K562 (cell line): ENCODE measurements around the gene LYPD6B. TPM values are rescaled to one million over a fixed set of nuclear protein-coding genes. Genes with fewer than 3 reads are reported as not detected.

ENCODE experiments used
- ATAC-seq: fragments of 200-7000 bp; cut with Tn5 transposase; 3 replicates; pipeline ENCODE4 v1.9.1; 2020; ENCODE audit warnings: moderate library complexity
- BruUV-seq: library from RNA; stranded (reverse); fragments of 400-500 nt; replicated peaks from 2 replicates; lab custom pipeline; 2021; lab: Mats Ljungman, UMichigan
- CTCF ChIA-PET: fragments of 300-600 bp; formaldehyde crosslinking; extraction: SDS; loops from one replicate; lab custom pipeline; 2021; ENCODE audit warnings: low intra/inter-chr PET ratio; lab: Yijun Ruan, JAX
- POLR2A ChIA-PET: fragments of 300-600, 350-650 bp; sonication (Branson Sonifier 250); formaldehyde crosslinking; extraction: SDS; loops from one replicate; lab custom pipeline; 2021; ENCODE audit warnings: antibody characterized with exemption, inconsistent platforms; lab: Yijun Ruan, JAX
- DNase-seq, 4 experiments: peaks; one replicate each; pipeline versions ENCODE4 v3.0.0 to v3.0.0-alpha.2; 2011 to 2018; ENCODE audit warnings: low spot score in 3 of 4, mixed read lengths in 3 of 4; ENCODE audit errors: extremely low read depth in 1 of 4
- FAIRE-seq: peaks from 2 replicates; lab custom pipeline; 2011; peaks lifted over from hg19 to GRCh38; lab: Jason Lieb, UNC
- H2AFZ ChIP-seq: 2 replicates; pipeline ENCODE4 v1.6.0; 2011; ENCODE audit warnings: low read depth, low read length, control low read depth, inconsistent platforms
- H3K27ac ChIP-seq: fragments of 200-600 bp; 3 replicates; pipeline ENCODE4 v1.8.0; 2011; ENCODE audit warnings: low read depth, mild to moderate bottlenecking, control low read depth, inconsistent platforms, low read length, moderate library complexity, mixed read lengths; ENCODE audit errors: extremely low read depth
- H3K27me3 ChIP-seq, 2 experiments: fragments of 300-600 bp in 1 of 2; 2 replicates in 1 of 2; 3 replicates in 1 of 2; pipeline versions ENCODE4 v1.6.0 to v1.8.0; 2011; ENCODE audit warnings: inconsistent platforms in 2 of 2, low read length in 2 of 2, mild to moderate bottlenecking in 1 of 2, mixed read lengths in 1 of 2, moderate library complexity in 1 of 2; ENCODE audit not compliant: control insufficient read depth in 2 of 2, insufficient read depth in 2 of 2
- H3K36me3 ChIP-seq: fragments of 300-600 bp; 3 replicates; pipeline ENCODE4 v1.8.0; 2011; ENCODE audit warnings: mild to moderate bottlenecking, low read length, inconsistent platforms; ENCODE audit not compliant: control insufficient read depth, insufficient read depth
- H3K4me1 ChIP-seq, 2 experiments: fragments of 200-600 bp in 1 of 2; replicated peaks in 1 of 2; 2 replicates in 1 of 2; 3 replicates in 1 of 2; pipeline versions ENCODE4 v1.5.1 to v1.8.0; 2011; ENCODE audit warnings: inconsistent platforms in 2 of 2, low read length in 2 of 2, mild to moderate bottlenecking in 1 of 2, mixed read lengths in 1 of 2, moderate library complexity in 1 of 2; ENCODE audit not compliant: control insufficient read depth in 2 of 2, insufficient read depth in 2 of 2
- H3K4me2 ChIP-seq: 2 replicates; pipeline ENCODE4 v1.6.1; 2011; ENCODE audit warnings: low read length, control low read depth, inconsistent platforms, mixed read lengths; ENCODE audit not compliant: insufficient read depth
- H3K4me3 ChIP-seq: fragments of 200-600 bp; sonication (generic), shearing (Covaris generic); 2 replicates; pipeline ENCODE4 v1.5.1; 2016; ENCODE audit warnings: control low read depth, inconsistent platforms
- H3K79me2 ChIP-seq: fragments of 200-600 bp; 3 replicates; pipeline ENCODE4 v1.8.0; 2011; ENCODE audit warnings: low read length, inconsistent platforms; ENCODE audit not compliant: control insufficient read depth, insufficient read depth
- H3K9ac ChIP-seq, 2 experiments: 2 replicates each; pipeline versions ENCODE4 v1.6.0 to v1.6.1; 2011; ENCODE audit warnings: low read depth in 2 of 2, low read length in 2 of 2, control low read depth in 1 of 2, inconsistent platforms in 1 of 2, mild to moderate bottlenecking in 1 of 2, mixed read lengths in 1 of 2; ENCODE audit not compliant: insufficient read depth in 1 of 2
- H3K9me1 ChIP-seq: one replicate; pipeline ENCODE4 v1.6.0; 2011; ENCODE audit warnings: inconsistent platforms, mild to moderate bottlenecking, low read length, moderate library complexity; ENCODE audit not compliant: control insufficient read depth, insufficient read depth
- H3K9me3 ChIP-seq: replicated peaks from 2 replicates; pipeline ENCODE4 v1.5.1; 2011; ENCODE audit warnings: low read depth, low read length, inconsistent platforms; ENCODE audit not compliant: control insufficient read depth, insufficient read depth
- H4K20me1 ChIP-seq: replicated peaks from 2 replicates; pipeline ENCODE4 v1.6.1; 2011; ENCODE audit warnings: low read length, inconsistent platforms, mixed read lengths; ENCODE audit not compliant: control insufficient read depth, insufficient read depth
- CSDE1 ChIP-seq, 2 experiments: fragments of 450-650 bp; IDR thresholded peaks; 2 replicates each; pipeline ENCODE4 v1.6.1; 2016; ENCODE audit warnings: mild to moderate bottlenecking in 1 of 2
- DEAF1 ChIP-seq: fragments of 450-650 bp; formaldehyde crosslinking; IDR thresholded peaks from 2 replicates; pipeline ENCODE4 v1.4.0; 2020; ENCODE audit warnings: mild to moderate bottlenecking, moderate library complexity
- NFIC ChIP-seq: fragments of 450-650 bp; IDR thresholded peaks from 2 replicates; pipeline ENCODE4 v1.6.1; 2017; ENCODE audit warnings: mild to moderate bottlenecking, inconsistent platforms
- NFIX ChIP-seq: fragments of 250-450 bp; sonication (Bioruptor Pico); IDR thresholded peaks from 2 replicates; pipeline ENCODE4 v1.4.0; 2020; ENCODE audit warnings: low read depth, mild to moderate bottlenecking, moderate library complexity
- TOE1 ChIP-seq, 2 experiments: fragments of 450-650 bp in 1 of 2; sonication (generic) in 1 of 2; formaldehyde crosslinking in 1 of 2; IDR thresholded peaks; 2 replicates each; pipeline versions ENCODE4 v1.7.1 to v1.8.0; 2016 to 2022; ENCODE audit warnings: borderline replicate concordance in 2 of 2, mild to moderate bottlenecking in 2 of 2, antibody characterized with exemption in 1 of 2, inconsistent platforms in 1 of 2, low read depth in 1 of 2, missing genetic modification reagents in 1 of 2, moderate library complexity in 1 of 2
- WGBS: fragments of 100-300 bp; shearing (Covaris generic); methylation state at CpG from one replicate; pipeline ENCODE4 v1.1.6; 2016; ENCODE audit warnings: low coverage, mixed read lengths; ENCODE audit not compliant: insufficient coverage; ENCODE audit errors: missing lambda C conversion rate; 5-methylcytosine and 5-hydroxymethylcytosine counted together
- in situ Hi-C: fragments of 300-500 bp; cut with MboI; formaldehyde crosslinking; loops from 4 replicates; pipeline ENCODE4 v1.15.0; 2018; ENCODE audit warnings: inconsistent platforms, mixed read lengths
- intact Hi-C: fragments of 100-400 bp; cut with micrococcal nuclease; formaldehyde crosslinking; loops from 2 replicates; pipeline ENCODE4 v1.14.2; 2022
- polyA plus RNA-seq, 8 experiments: library from polyadenylated mRNA; depleted of rRNA in 4 of 8; stranded (reverse) in 5 of 8; unstranded in 3 of 8; fragments of >200 nt; fragmentation: Nextera tagmentation in 2 of 8; fragmentation: Illumina TruSeq in 1 of 8; extraction: Ambion mirVana in 2 of 8; extraction: Trizol in 1 of 8; gene quantifications; 2 replicates each; pipeline versions ENCODE4 v1.2.1 to v1.2.3, GENCODE V29; 2011 to 2014; ENCODE audit warnings: inconsistent platforms in 1 of 8, missing spikeins in 1 of 8
- total RNA-seq, 7 experiments: library from RNA; depleted of rRNA in 6 of 7; stranded (reverse); fragments of >200 nt in 6 of 7; fragmentation: Illumina TruSeq in 2 of 7; extraction: Trizol in 2 of 7; gene quantifications; 2 replicates each; pipeline versions ENCODE4 v1.2.1 to v1.2.3, GENCODE V29; 2011 to 2021; ENCODE audit warnings: low replicate concordance in 1 of 7
- TF ChIP-seq, protein P1 (sequence below), 2 experiments: fragments of 450-650 bp in 1 of 2; sonication (generic) in 1 of 2; formaldehyde crosslinking in 1 of 2; IDR thresholded peaks; 2 replicates each; pipeline versions ENCODE4 v1.7.1 to v1.9.0; 2016 to 2022; ENCODE audit warnings: inconsistent platforms in 1 of 2, mild to moderate bottlenecking in 1 of 2, missing genetic modification reagents in 1 of 2

The LYPD6B gene
- total and polyA plus RNA-seq, 9 of the 15 experiments (the other 6 are each of a cell fraction or from before 2014, with no cell fraction given) = not detected

- ChIA-PET POLR2A (no interaction called here), CTCF (interaction anchor here (0.6 to 1.8 kb wide), 3 partner anchors 346 to 350 kb away, joined by 3 to 29 read pairs (median 4); partner anchors contain the start of gene EPC2)
- in situ Hi-C loops = loop anchor here (25.0 kb wide), 1 partner anchor 1054 kb away; no protein-coding TSS in a partner anchor
These were observed 47.5 kb upstream of the LYPD6B start for GRCh38 chr2:148990968-148991367.

More at GRCh38 chr2:148990968-148991367, 47.5 kb upstream of the LYPD6B start:
- under 1% methylated on average over 6 of the region's 6 CpGs for WGBS
- Histone ChIP-seq H3K9ac (no peak overlapping the region), H3K36me3 (no peaks in the 10 kb centered on the region), H3K4me2 (no peak overlapping the region)
- no TSS peak for BruUV-seq
- no peak for DNase-seq
- intact Hi-C loops = loop anchor here (1.0 kb wide), 3 partner anchors 65 to 1053 kb away; no protein-coding TSS in a partner anchor
- no peak for TF ChIP-seq DEAF1 (CRISPR knock-in tag)
- TF ChIP-seq NFIC = peak; percentile 89
- TF ChIP-seq NFIX (CRISPR knock-in tag) = peak; percentile 77
- TF ChIP-seq, protein P1, sequence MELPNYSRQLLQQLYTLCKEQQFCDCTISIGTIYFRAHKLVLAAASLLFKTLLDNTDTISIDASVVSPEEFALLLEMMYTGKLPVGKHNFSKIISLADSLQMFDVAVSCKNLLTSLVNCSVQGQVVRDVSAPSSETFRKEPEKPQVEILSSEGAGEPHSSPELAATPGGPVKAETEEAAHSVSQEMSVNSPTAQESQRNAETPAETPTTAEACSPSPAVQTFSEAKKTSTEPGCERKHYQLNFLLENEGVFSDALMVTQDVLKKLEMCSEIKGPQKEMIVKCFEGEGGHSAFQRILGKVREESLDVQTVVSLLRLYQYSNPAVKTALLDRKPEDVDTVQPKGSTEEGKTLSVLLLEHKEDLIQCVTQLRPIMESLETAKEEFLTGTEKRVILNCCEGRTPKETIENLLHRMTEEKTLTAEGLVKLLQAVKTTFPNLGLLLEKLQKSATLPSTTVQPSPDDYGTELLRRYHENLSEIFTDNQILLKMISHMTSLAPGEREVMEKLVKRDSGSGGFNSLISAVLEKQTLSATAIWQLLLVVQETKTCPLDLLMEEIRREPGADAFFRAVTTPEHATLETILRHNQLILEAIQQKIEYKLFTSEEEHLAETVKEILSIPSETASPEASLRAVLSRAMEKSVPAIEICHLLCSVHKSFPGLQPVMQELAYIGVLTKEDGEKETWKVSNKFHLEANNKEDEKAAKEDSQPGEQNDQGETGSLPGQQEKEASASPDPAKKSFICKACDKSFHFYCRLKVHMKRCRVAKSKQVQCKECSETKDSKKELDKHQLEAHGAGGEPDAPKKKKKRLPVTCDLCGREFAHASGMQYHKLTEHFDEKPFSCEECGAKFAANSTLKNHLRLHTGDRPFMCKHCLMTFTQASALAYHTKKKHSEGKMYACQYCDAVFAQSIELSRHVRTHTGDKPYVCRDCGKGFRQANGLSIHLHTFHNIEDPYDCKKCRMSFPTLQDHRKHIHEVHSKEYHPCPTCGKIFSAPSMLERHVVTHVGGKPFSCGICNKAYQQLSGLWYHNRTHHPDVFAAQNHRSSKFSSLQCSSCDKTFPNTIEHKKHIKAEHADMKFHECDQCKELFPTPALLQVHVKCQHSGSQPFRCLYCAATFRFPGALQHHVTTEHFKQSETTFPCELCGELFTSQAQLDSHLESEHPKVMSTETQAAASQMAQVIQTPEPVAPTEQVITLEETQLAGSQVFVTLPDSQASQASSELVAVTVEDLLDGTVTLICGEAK (IDR thresholded peaks at IDR 0.05) = no peak
- TF ChIP-seq, protein P1 (CRISPR knock-in tag; IDR thresholded peaks at IDR 0.05) = no peak
- no peak for TF ChIP-seq CSDE1 (IDR thresholded peaks at IDR 0.05)
- no peak for TF ChIP-seq TOE1 (IDR thresholded peaks at IDR 0.05; ENCODE audit: borderline replicate concordance)
- no peak for TF ChIP-seq TOE1 (CRISPR knock-in tag; IDR thresholded peaks at IDR 0.05; ENCODE audit: borderline replicate concordance, low read depth)
- TF ChIP-seq, all 486 proteins: peak for 2
- Histone ChIP-seq H3K79me2 (no peaks in the 10 kb centered on the region), H3K9me1 (no peaks in the 10 kb centered on the region), H3K4me1 (no peaks in the 10 kb centered on the region), H3K27me3 (peaks cover 0 to 8% of the 10 kb centered on the region in 2 experiments; a peak in 1 of 5 replicates), H2AFZ (no peak overlapping the region), H3K9me3 (no peaks in the 10 kb centered on the region), H3K27ac (no peak overlapping the region), H3K4me3 (no peak overlapping the region), H4K20me1 (no peaks in the 10 kb centered on the region)
- ATAC-seq = no peak
- FAIRE-seq = no peak
